ENCODE measurements around the gene VIL1. TPM values are rescaled to one million over a fixed set of nuclear protein-coding genes. Genes with fewer than 3 reads are reported as not detected.

VIL1 gene
- total and polyA plus RNA-seq, 9 of the 15 experiments (the other 6 are each of a cell fraction or from before 2014, with no cell fraction given), result 0.51 to 2.7 (median 1.2) TPM

GRCh38 chr2:218422403-218423086 is 3.6 kb downstream of the VIL1 start (continued):
- TF ChIP-seq ZNF318 (IDR thresholded peaks at IDR 0.05; ENCODE audit: borderline replicate concordance in 1 of 2, low read depth in 1 of 2), result no peak
- TF ChIP-seq LARP7 (IDR thresholded peaks at IDR 0.05), result no peak
- no peak for TF ChIP-seq ZFP1 (CRISPR knock-in tag; IDR thresholded peaks at IDR 0.05)
- no peak for TF ChIP-seq MECOM (CRISPR knock-in tag; IDR thresholded peaks at IDR 0.05)
- TF ChIP-seq ETV1 (tag; conservative IDR thresholded peaks at IDR 0.05; ENCODE audit: low read depth), result no peak
- TF ChIP-seq KAT8 (IDR thresholded peaks at IDR 0.05; ENCODE audit: low read depth), result no peak
- TF ChIP-seq LEF1 (IDR thresholded peaks at IDR 0.05), result peak; percentile 77
- no peak for TF ChIP-seq PTBP1 (IDR thresholded peaks at IDR 0.05; ENCODE audit: low read depth, low read length)
- TF ChIP-seq, protein P1, sequence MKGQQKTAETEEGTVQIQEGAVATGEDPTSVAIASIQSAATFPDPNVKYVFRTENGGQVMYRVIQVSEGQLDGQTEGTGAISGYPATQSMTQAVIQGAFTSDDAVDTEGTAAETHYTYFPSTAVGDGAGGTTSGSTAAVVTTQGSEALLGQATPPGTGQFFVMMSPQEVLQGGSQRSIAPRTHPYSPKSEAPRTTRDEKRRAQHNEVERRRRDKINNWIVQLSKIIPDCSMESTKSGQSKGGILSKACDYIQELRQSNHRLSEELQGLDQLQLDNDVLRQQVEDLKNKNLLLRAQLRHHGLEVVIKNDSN (CRISPR knock-in tag; IDR thresholded peaks at IDR 0.05), result no peak
- 0 out of 2 replicates have a peak, but pooled peaks have one; percentile 35 for TF ChIP-seq FOXM1 (IDR thresholded peaks at IDR 0.05; ENCODE audit: low read depth)
- no peak for TF ChIP-seq FOXM1 (CRISPR knock-in tag; IDR thresholded peaks at IDR 0.05; ENCODE audit: low read depth)
- no peak for TF ChIP-seq HMGN3 (IDR thresholded peaks at IDR 0.05; ENCODE audit: borderline replicate concordance, extremely low read depth, insufficient read length, low read depth, low read length)
- TF ChIP-seq NFRKB (IDR thresholded peaks at IDR 0.05; ENCODE audit: low read depth), result no peak
- no peak for TF ChIP-seq CEBPB (tag; IDR thresholded peaks at IDR 0.05)
- TF ChIP-seq ZNF57 (CRISPR knock-in tag; IDR thresholded peaks at IDR 0.05), result no peak
- no peak for TF ChIP-seq KLF10 (CRISPR knock-in tag; IDR thresholded peaks at IDR 0.05)
- no peak for TF ChIP-seq USF2 (CRISPR knock-in tag; IDR thresholded peaks at IDR 0.05)
- no peak for TF ChIP-seq POU5F1 (IDR thresholded peaks at IDR 0.05; ENCODE audit: borderline replicate concordance, low read depth, low read length, partially characterized antibody)

All from K562 (cell line).